SK-N-SH treated with all-trans-retinoic acid at 6 μM for 48 hours (cell line): ENCODE data around the gene CRYBA2.

ENCODE experiments used
- ARNTL ChIP-seq: fragments of 450-650 bp; formaldehyde crosslinking; IDR thresholded peaks from 2 replicates; pipeline ENCODE4 v1.5.0; 2020; ENCODE audit warnings: low read depth, mild to moderate bottlenecking, moderate library complexity, borderline replicate concordance
- BACH2 ChIP-seq: fragments of 250-450 bp; sonication (Bioruptor Pico); IDR thresholded peaks from 2 replicates; pipeline ENCODE4 v1.9.0; 2021; ENCODE audit warnings: mild to moderate bottlenecking, borderline replicate concordance
- CREB5 ChIP-seq: fragments of 250-450 bp; sonication (Bioruptor Pico); IDR thresholded peaks from 2 replicates; pipeline ENCODE4 v1.5.1; 2020; ENCODE audit warnings: low read depth, mild to moderate bottlenecking, moderate library complexity
- CSDC2 ChIP-seq: fragments of 250-450 bp; sonication (Bioruptor Pico); IDR thresholded peaks from 2 replicates; pipeline ENCODE4 v1.5.0; 2020; ENCODE audit warnings: mild to moderate bottlenecking, moderate library complexity
- CSRNP3 ChIP-seq: fragments of 250-450 bp; sonication (Bioruptor Pico); IDR thresholded peaks from 2 replicates; pipeline ENCODE4 v1.5.1; 2021; ENCODE audit warnings: mild to moderate bottlenecking, moderate library complexity
- GLIS3 ChIP-seq: fragments of 250-450 bp; sonication (Bioruptor Pico); IDR thresholded peaks from 2 replicates; pipeline ENCODE4 v1.5.0; 2020; ENCODE audit warnings: mild to moderate bottlenecking, moderate library complexity
- PATZ1 ChIP-seq: fragments of 250-450 bp; sonication (Bioruptor Pico); IDR thresholded peaks from 2 replicates; pipeline ENCODE4 v1.8.0; 2020; ENCODE audit warnings: mild to moderate bottlenecking, moderate library complexity, borderline replicate concordance
- POU6F1 ChIP-seq: fragments of 250-450 bp; sonication (Bioruptor Pico); IDR thresholded peaks from 2 replicates; pipeline ENCODE4 v1.8.0; 2021; ENCODE audit warnings: low read depth, mild to moderate bottlenecking, moderate library complexity, borderline replicate concordance
- RARB ChIP-seq: fragments of 250-450 bp; sonication (Bioruptor Pico); IDR thresholded peaks from 2 replicates; pipeline ENCODE4 v1.8.0; 2021; ENCODE audit warnings: mild to moderate bottlenecking, moderate library complexity
- ZFP3 ChIP-seq: fragments of 250-450 bp; sonication (Bioruptor Pico); IDR thresholded peaks from 2 replicates; pipeline ENCODE4 v1.5.0; 2020; ENCODE audit warnings: mild to moderate bottlenecking, moderate library complexity
- ZFP30 ChIP-seq: fragments of 450-650 bp; formaldehyde crosslinking; IDR thresholded peaks from 2 replicates; pipeline ENCODE4 v1.5.0; 2022; ENCODE audit warnings: mild to moderate bottlenecking, moderate library complexity
- ZNF565 ChIP-seq: fragments of 450-650 bp; formaldehyde crosslinking; conservative IDR thresholded peaks from 2 replicates; pipeline ENCODE4 v1.5.0; 2020; ENCODE audit warnings: low read depth, mild to moderate bottlenecking, moderate library complexity
- ZNF70 ChIP-seq: fragments of 450-650 bp; formaldehyde crosslinking; IDR thresholded peaks from 2 replicates; pipeline ENCODE4 v1.5.0; 2020; ENCODE audit warnings: mild to moderate bottlenecking, moderate library complexity
- ZNF8 ChIP-seq: fragments of 450-650 bp; formaldehyde crosslinking; IDR thresholded peaks from 2 replicates; pipeline ENCODE4 v1.5.0; 2020; ENCODE audit warnings: mild to moderate bottlenecking, moderate library complexity

- TF ChIP-seq ZFP30 (CRISPR knock-in tag) (no peak), ZNF565 (CRISPR knock-in tag) (no peak), PATZ1 (CRISPR knock-in tag) (no peak), RARB (no peak), GLIS3 (CRISPR knock-in tag) (no peak), CREB5 (CRISPR knock-in tag) (no peak), BACH2 (no peak), POU6F1 (CRISPR knock-in tag) (no peak), ARNTL (CRISPR knock-in tag) (no peak), ZNF8 (CRISPR knock-in tag) (no peak), CSRNP3 (no peak), ZNF70 (CRISPR knock-in tag) (no peak), ZFP3 (no peak), CSDC2 (CRISPR knock-in tag) (no peak)
Measured at GRCh38 chr2:218958276-218958675, 34.9 kb downstream of the CRYBA2 start.
